Thoracic aorta (tissue), 2 donors: ENCODE results near the gene GID4. TPM values are rescaled to one million over a fixed set of nuclear protein-coding genes. Genes with fewer than 3 reads are reported as not detected.

Source experiments
- ATAC-seq: fragments of 150-250 bp; one replicate; pipeline ENCODE4 v1.8.0; 2017; ENCODE audit warnings: low read depth; ENCODE audit not compliant: insufficient number of reproducible peaks, low FRiP score
- DNase-seq: peaks from one replicate; pipeline ENCODE4 v3.0.0-alpha.2; 2020; ENCODE audit warnings: low spot score
- H3K27ac ChIP-seq, 2 donors: fragments of 200-600 bp; sonication (generic); 1 replicate in 1 of 2; 2 replicates in 1 of 2; pipeline ENCODE4 v1.5.1; 2016; ENCODE audit warnings: mild to moderate bottlenecking in 2 of 2, moderate library complexity in 2 of 2
- H3K27me3 ChIP-seq: fragments of 200-600 bp; sonication (generic); replicated peaks from 2 replicates; pipeline ENCODE4 v1.6.0; 2016; ENCODE audit warnings: mild to moderate bottlenecking; ENCODE audit not compliant: insufficient read depth
- H3K36me3 ChIP-seq: fragments of 200-600 bp; sonication (generic); one replicate; pipeline ENCODE4 v1.5.1; 2016
- H3K4me1 ChIP-seq, 2 donors: fragments of 200-600 bp; sonication (generic); 1 replicate in 1 of 2; 2 replicates in 1 of 2; pipeline versions ENCODE4 v1.5.1 to v1.6.0; 2016; ENCODE audit warnings: low read depth in 2 of 2, mild to moderate bottlenecking in 1 of 2; ENCODE audit not compliant: control insufficient read depth in 1 of 2
- H3K4me3 ChIP-seq: fragments of 200-600 bp; sonication (generic); 2 replicates; pipeline ENCODE4 v1.5.1; 2016; ENCODE audit warnings: mild to moderate bottlenecking
- H3K9me3 ChIP-seq: fragments of 200-600 bp; sonication (generic); 2 replicates; pipeline ENCODE4 v1.5.1; 2016
- CTCF ChIP-seq: fragments of 200-600 bp; sonication (generic); IDR thresholded peaks from one replicate; pipeline ENCODE4 v1.5.1; 2019; ENCODE audit warnings: antibody characterized with exemption
- total RNA-seq, 2 donors: library from RNA; depleted of rRNA; stranded (reverse); fragments of >200 nt; gene quantifications; one replicate each; pipeline versions ENCODE4 v1.1.0 to v1.2.3, GENCODE V29; 2016

GID4 gene
- total RNA-seq, 2 donors from 2014 or later = 13.5 to 16.4 TPM

- no peak overlapping the region for H3K4me3 ChIP-seq
- H3K27me3 ChIP-seq = no peaks in the 10 kb centered on the region
- no peak overlapping the region for H3K27ac ChIP-seq
- no peak for TF ChIP-seq CTCF
- ATAC-seq (no peak), DNase-seq (no peak)
- H3K9me3 ChIP-seq = no peaks in the 10 kb centered on the region
- peaks cover 45% of the 10 kb centered on the region for H3K36me3 ChIP-seq
- no peaks in the 10 kb centered on the region for H3K4me1 ChIP-seq
Measured at GRCh38 chr17:18059283-18059682, 20.1 kb downstream of the GID4 start.

GRCh38 chr17:18064053-18064452 is 24.8 kb downstream of the GID4 start:
- no peak for ATAC-seq
- H3K36me3 ChIP-seq = peaks cover 26% of the 10 kb centered on the region

GRCh38 chr17:18065546-18065945 is 26.3 kb downstream of the GID4 start:
- no peak for ATAC-seq
- no peaks in the 10 kb centered on the region for H3K9me3 ChIP-seq
- no peak overlapping the region for H3K4me3 ChIP-seq
- no peak for TF ChIP-seq CTCF
- H3K27me3 ChIP-seq = no peaks in the 10 kb centered on the region
- H3K36me3 ChIP-seq = peaks cover 22% of the 10 kb centered on the region
- DNase-seq = no peak
- H3K27ac ChIP-seq = no peak overlapping the region
- peaks cover 0 to 2% of the 10 kb centered on the region in 2 donors for H3K4me1 ChIP-seq

More at GRCh38 chr17:18064053-18064452, 24.8 kb downstream of the GID4 start:
- no peak for DNase-seq
- Histone ChIP-seq H3K27ac (no peak overlapping the region), H3K4me1 (no peaks in the 10 kb centered on the region), H3K4me3 (no peak overlapping the region), H3K27me3 (no peaks in the 10 kb centered on the region), H3K9me3 (no peaks in the 10 kb centered on the region)
- no peak for TF ChIP-seq CTCF

GRCh38 chr17:18066866-18067265 is 27.7 kb downstream of the GID4 start:
- ATAC-seq (no peak), DNase-seq (no peak)
- peaks cover 13% of the 10 kb centered on the region for H3K36me3 ChIP-seq

GRCh38 chr17:18069101-18069500 is 29.9 kb downstream of the GID4 start:
- peaks cover 7% of the 10 kb centered on the region for H3K36me3 ChIP-seq
- ATAC-seq (no peak), DNase-seq (no peak)
- no peak overlapping the region for H3K27ac ChIP-seq
- H3K27me3 ChIP-seq = no peaks in the 10 kb centered on the region
- no peaks in the 10 kb centered on the region for H3K9me3 ChIP-seq
- H3K4me3 ChIP-seq = no peak overlapping the region
- TF ChIP-seq CTCF = no peak
- H3K4me1 ChIP-seq = peaks cover 3 to 12% of the 10 kb centered on the region in 2 donors

More at GRCh38 chr17:18066866-18067265, 27.7 kb downstream of the GID4 start:
- H3K4me3 ChIP-seq = no peak overlapping the region
- no peaks in the 10 kb centered on the region for H3K27me3 ChIP-seq
- TF ChIP-seq CTCF = no peak
- no peak overlapping the region for H3K27ac ChIP-seq
- H3K9me3 ChIP-seq = no peaks in the 10 kb centered on the region
- peaks cover 3 to 12% of the 10 kb centered on the region in 2 donors for H3K4me1 ChIP-seq
